HepG2 (cell line): Measurements from ENCODE around the gene NRP1. TPM values are rescaled to one million over a fixed set of nuclear protein-coding genes. Genes with fewer than 3 reads are reported as not detected.

Experiments used
- EHMT2 ChIP-seq: fragments of 200-600 bp; sonication (generic); IDR thresholded peaks from 2 replicates; pipeline ENCODE4 v1.7.0; 2017; ENCODE audit warnings: antibody characterized with exemption, low read depth, low read length, borderline replicate concordance
- FOSL2 ChIP-seq: sonication (generic); formaldehyde crosslinking; IDR thresholded peaks from 2 replicates; pipeline ENCODE4 v1.4.0; 2020; ENCODE audit warnings: missing genetic modification reagents
- FOXA3 ChIP-seq: IDR thresholded peaks from 2 replicates; pipeline ENCODE4 v1.6.1; 2016; ENCODE audit warnings: missing genetic modification reagents, missing compliant biosample characterization
- GATAD2A ChIP-seq: IDR thresholded peaks from 2 replicates; pipeline ENCODE4 v1.6.1; 2016
- GPN1 ChIP-seq: sonication (generic); formaldehyde crosslinking; IDR thresholded peaks from 2 replicates; pipeline ENCODE4 v1.5.1; 2020; ENCODE audit warnings: missing genetic modification reagents, borderline replicate concordance
- HNRNPUL1 ChIP-seq: fragments of 200-400 bp; formaldehyde crosslinking; IDR thresholded peaks from 2 replicates; pipeline ENCODE4 v1.6.1; 2017; ENCODE audit warnings: low read depth, mild to moderate bottlenecking, low read length, moderate library complexity
- ZEB1 ChIP-seq: IDR thresholded peaks from 2 replicates; pipeline ENCODE4 v1.6.1; 2012; ENCODE audit warnings: mild to moderate bottlenecking, low read depth, inconsistent platforms; ENCODE audit not compliant: insufficient replicate concordance
- ZNF7 ChIP-seq: IDR thresholded peaks from 2 replicates; pipeline ENCODE4 v1.6.1; 2016; ENCODE audit warnings: missing biosample characterization, missing genetic modification reagents
- polyA plus RNA-seq, 8 experiments: library from polyadenylated mRNA; depleted of rRNA in 3 of 8; stranded (reverse) in 7 of 8; unstranded in 1 of 8; fragments of >200 nt; fragmentation: Illumina TruSeq in 4 of 8; extraction: Trizol in 4 of 8; gene quantifications; 2 replicates each; pipeline versions ENCODE4 v1.2.1 to v1.2.3, GENCODE V29; 2011 to 2016; ENCODE audit warnings: low read depth in 4 of 8, missing spikeins in 1 of 8, mixed read lengths in 1 of 8; ENCODE audit not compliant: insufficient read depth in 1 of 8
- total RNA-seq, 5 experiments: library from RNA; depleted of rRNA; stranded (reverse); fragments of >200 nt; fragmentation: Illumina TruSeq; extraction: Trizol; gene quantifications; 2 replicates each; pipeline ENCODE4 v1.2.3, GENCODE V29; 2016; ENCODE audit warnings: low read depth in 1 of 5
- TF ChIP-seq, protein P1 (sequence below): sonication (generic); formaldehyde crosslinking; IDR thresholded peaks from 2 replicates; pipeline ENCODE4 v1.5.0; 2020; ENCODE audit warnings: mild to moderate bottlenecking, missing genetic modification reagents, moderate library complexity
- TF ChIP-seq, protein P2 (sequence below): sonication (generic); formaldehyde crosslinking; conservative IDR thresholded peaks from 2 replicates; pipeline ENCODE4 v1.4.0; 2020; ENCODE audit warnings: missing genetic modification reagents

NRP1 gene
- total and polyA plus RNA-seq, 2 of the 13 experiments (the other 11 are each of a cell fraction or from before 2014, with no cell fraction given), result 5.3 to 5.8 TPM

DNA sequence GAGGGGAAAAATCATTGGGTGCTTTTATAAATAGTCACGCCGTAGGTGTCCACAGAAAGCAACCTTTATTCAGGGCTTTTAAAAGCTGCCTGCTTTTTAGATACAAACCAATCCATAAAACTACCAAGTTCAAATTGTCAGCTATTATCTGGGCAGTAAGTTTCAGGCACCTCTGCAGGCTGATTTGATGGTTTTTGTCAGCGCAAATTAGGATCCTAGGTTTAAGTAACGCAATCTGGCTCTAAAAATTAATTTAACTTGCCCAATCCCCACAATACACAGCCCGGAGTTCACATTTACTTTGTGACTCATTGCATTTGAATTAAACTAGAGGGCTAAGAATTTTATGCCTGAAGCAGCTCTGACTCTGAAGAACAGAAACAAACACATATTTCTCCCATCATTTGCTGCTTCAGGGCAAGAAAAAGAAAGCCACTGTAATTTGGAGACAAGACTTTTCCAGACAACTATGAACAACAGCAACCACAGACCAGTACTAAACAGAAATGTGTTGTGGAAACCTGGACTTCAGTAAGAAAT, 43.3 kb downstream of the NRP1 start (continued):
- TF ChIP-seq, protein P1, sequence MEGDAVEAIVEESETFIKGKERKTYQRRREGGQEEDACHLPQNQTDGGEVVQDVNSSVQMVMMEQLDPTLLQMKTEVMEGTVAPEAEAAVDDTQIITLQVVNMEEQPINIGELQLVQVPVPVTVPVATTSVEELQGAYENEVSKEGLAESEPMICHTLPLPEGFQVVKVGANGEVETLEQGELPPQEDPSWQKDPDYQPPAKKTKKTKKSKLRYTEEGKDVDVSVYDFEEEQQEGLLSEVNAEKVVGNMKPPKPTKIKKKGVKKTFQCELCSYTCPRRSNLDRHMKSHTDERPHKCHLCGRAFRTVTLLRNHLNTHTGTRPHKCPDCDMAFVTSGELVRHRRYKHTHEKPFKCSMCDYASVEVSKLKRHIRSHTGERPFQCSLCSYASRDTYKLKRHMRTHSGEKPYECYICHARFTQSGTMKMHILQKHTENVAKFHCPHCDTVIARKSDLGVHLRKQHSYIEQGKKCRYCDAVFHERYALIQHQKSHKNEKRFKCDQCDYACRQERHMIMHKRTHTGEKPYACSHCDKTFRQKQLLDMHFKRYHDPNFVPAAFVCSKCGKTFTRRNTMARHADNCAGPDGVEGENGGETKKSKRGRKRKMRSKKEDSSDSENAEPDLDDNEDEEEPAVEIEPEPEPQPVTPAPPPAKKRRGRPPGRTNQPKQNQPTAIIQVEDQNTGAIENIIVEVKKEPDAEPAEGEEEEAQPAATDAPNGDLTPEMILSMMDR, result 0 out of 2 replicates have a peak, but pooled peaks have one; percentile 0
- TF ChIP-seq GPN1 (CRISPR knock-in tag) (no peak), FOXA3 (CRISPR knock-in tag) (peak; percentile 28; the same call in 1 of the 2 replicates), ZEB1 (no peak), GATAD2A (CRISPR knock-in tag) (0 out of 2 replicates have a peak, but pooled peaks have one; percentile 11), HNRNPUL1 (no peak), FOSL2 (peak; percentile 80), ZNF7 (CRISPR knock-in tag) (no peak), EHMT2 (no peak)
- TF ChIP-seq, protein P2, sequence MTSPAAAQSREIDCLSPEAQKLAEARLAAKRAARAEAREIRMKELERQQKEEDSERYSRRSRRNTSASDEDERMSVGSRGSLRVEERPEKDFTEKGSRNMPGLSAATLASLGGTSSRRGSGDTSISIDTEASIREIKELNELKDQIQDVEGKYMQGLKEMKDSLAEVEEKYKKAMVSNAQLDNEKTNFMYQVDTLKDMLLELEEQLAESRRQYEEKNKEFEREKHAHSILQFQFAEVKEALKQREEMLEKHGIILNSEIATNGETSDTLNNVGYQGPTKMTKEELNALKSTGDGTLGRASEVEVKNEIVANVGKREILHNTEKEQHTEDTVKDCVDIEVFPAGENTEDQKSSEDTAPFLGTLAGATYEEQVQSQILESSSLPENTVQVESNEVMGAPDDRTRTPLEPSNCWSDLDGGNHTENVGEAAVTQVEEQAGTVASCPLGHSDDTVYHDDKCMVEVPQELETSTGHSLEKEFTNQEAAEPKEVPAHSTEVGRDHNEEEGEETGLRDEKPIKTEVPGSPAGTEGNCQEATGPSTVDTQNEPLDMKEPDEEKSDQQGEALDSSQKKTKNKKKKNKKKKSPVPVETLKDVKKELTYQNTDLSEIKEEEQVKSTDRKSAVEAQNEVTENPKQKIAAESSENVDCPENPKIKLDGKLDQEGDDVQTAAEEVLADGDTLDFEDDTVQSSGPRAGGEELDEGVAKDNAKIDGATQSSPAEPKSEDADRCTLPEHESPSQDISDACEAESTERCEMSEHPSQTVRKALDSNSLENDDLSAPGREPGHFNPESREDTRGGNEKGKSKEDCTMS (CRISPR knock-in tag), result no peak
- TF ChIP-seq, all 625 proteins: peak for 10
